Measurements from ENCODE around the gene LZTS2.

DNA sequence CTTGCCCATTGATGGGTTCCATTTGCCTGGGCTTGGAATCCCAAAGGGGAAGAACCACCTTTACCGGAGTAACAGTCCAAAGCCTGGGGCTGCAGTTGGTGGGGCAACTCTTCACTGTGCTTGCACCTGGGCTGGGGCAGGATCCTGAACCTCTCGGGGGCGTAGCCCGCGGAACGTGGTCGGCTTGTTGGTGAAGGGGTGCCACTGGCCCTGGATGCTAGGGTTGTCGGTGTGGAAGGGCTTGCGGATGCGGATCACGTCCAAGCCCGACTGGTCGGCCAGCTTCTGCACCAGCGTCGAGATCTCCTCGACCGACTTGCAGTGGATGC, 13.0 kb upstream of the LZTS2 start:
- TF ChIP-seq, protein P1, sequence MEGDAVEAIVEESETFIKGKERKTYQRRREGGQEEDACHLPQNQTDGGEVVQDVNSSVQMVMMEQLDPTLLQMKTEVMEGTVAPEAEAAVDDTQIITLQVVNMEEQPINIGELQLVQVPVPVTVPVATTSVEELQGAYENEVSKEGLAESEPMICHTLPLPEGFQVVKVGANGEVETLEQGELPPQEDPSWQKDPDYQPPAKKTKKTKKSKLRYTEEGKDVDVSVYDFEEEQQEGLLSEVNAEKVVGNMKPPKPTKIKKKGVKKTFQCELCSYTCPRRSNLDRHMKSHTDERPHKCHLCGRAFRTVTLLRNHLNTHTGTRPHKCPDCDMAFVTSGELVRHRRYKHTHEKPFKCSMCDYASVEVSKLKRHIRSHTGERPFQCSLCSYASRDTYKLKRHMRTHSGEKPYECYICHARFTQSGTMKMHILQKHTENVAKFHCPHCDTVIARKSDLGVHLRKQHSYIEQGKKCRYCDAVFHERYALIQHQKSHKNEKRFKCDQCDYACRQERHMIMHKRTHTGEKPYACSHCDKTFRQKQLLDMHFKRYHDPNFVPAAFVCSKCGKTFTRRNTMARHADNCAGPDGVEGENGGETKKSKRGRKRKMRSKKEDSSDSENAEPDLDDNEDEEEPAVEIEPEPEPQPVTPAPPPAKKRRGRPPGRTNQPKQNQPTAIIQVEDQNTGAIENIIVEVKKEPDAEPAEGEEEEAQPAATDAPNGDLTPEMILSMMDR (IDR thresholded peaks at IDR 0.05 in 8 of 11, conservative IDR thresholded peaks at IDR 0.05 in 3 of 11): no peak
- no peak for TF ChIP-seq POLR2A (IDR thresholded peaks at IDR 0.05)
